SU-DHL-6 (cell line): ENCODE results near the gene CHRNE.
"Not testable (repeated sequence)": the region's sequence is repeated elsewhere in the genome, so short reads cannot be mapped to it uniquely, and the experiment has no call there.

Source experiments
- H2AFZ ChIP-seq: fragments of 200-600 bp; sonication (generic); 2 replicates; pipeline ENCODE4 v1.6.1; 2014; ENCODE audit warnings: low read depth, mild to moderate bottlenecking, moderate library complexity, mixed read lengths, antibody characterized with exemption, low read length; ENCODE audit not compliant: severe bottlenecking
- H3F3A ChIP-seq: fragments of 200-600 bp; shearing (Covaris generic); 2 replicates; pipeline ENCODE4 v1.6.0; 2016; ENCODE audit warnings: antibody characterized with exemption, mild to moderate bottlenecking; ENCODE audit not compliant: insufficient read depth
- H3K27ac ChIP-seq: fragments of 200-600 bp; sonication (generic); 2 replicates; pipeline ENCODE4 v1.5.1; 2016; ENCODE audit warnings: low read depth, mild to moderate bottlenecking, low read length, moderate library complexity, mixed read lengths
- H3K27me3 ChIP-seq: fragments of 200-600 bp; sonication (generic), shearing (Covaris generic); 2 replicates; pipeline ENCODE4 v1.6.0; 2014; ENCODE audit warnings: mild to moderate bottlenecking, low read length
- H3K36me3 ChIP-seq: fragments of 200-600 bp; sonication (generic); 2 replicates; pipeline ENCODE4 v1.6.1; 2014; ENCODE audit warnings: mild to moderate bottlenecking, low read length, mixed read lengths
- H3K4me2 ChIP-seq: fragments of 300-600, 200-600 bp; shearing (Covaris generic), sonication (generic); 2 replicates; pipeline ENCODE4 v1.6.0; 2014; ENCODE audit warnings: low read length, low read depth, mild to moderate bottlenecking; ENCODE audit not compliant: poor library complexity, severe bottlenecking
- H3K4me3 ChIP-seq: fragments of 200-600 bp; sonication (generic); 2 replicates; pipeline ENCODE4 v1.5.1; 2014; ENCODE audit warnings: antibody characterized with exemption, low read length, mild to moderate bottlenecking, mixed read lengths; ENCODE audit not compliant: insufficient read depth, poor library complexity, severe bottlenecking
- H3K79me2 ChIP-seq: fragments of 200-600 bp; sonication (generic); 2 replicates; pipeline ENCODE4 v1.6.1; 2014; ENCODE audit warnings: mild to moderate bottlenecking, low read length, moderate library complexity; ENCODE audit not compliant: insufficient read depth
- H3K9ac ChIP-seq: fragments of 200-600 bp; sonication (generic); 2 replicates; pipeline ENCODE4 v1.7.0; 2014; ENCODE audit warnings: mild to moderate bottlenecking, low read length
- H3K9me2 ChIP-seq: fragments of 200-600 bp; sonication (generic); replicated peaks from 2 replicates; pipeline ENCODE4 v1.6.1; 2014; ENCODE audit warnings: low read length; ENCODE audit not compliant: insufficient read depth
- H3K9me3 ChIP-seq: fragments of 200-600 bp; sonication (generic); 2 replicates; pipeline ENCODE4 v1.6.1; 2014; ENCODE audit warnings: low read length, mixed read lengths; ENCODE audit not compliant: insufficient read depth
- H4K20me1 ChIP-seq: fragments of 200-600 bp; sonication (generic); 2 replicates; pipeline ENCODE4 v1.6.1; 2014; ENCODE audit warnings: low read depth, mild to moderate bottlenecking, antibody characterized with exemption, low read length, moderate library complexity, mixed read lengths
- CTCF ChIP-seq: fragments of 200-600 bp; sonication (generic); IDR thresholded peaks from one replicate; pipeline ENCODE4 v1.5.1; 2017; ENCODE audit warnings: antibody characterized with exemption, mild to moderate bottlenecking, low read length, moderate library complexity; ENCODE audit not compliant: insufficient read depth, poor library complexity, severe bottlenecking
- EZH2phosphoT487 ChIP-seq: fragments of 200-600 bp; sonication (generic), shearing (Covaris generic); conservative IDR thresholded peaks from 2 replicates; pipeline ENCODE4 v1.6.1; 2018; ENCODE audit warnings: mild to moderate bottlenecking, antibody characterized with exemption, low read length, moderate library complexity, mixed read lengths

Gene CHRNE

DNA sequence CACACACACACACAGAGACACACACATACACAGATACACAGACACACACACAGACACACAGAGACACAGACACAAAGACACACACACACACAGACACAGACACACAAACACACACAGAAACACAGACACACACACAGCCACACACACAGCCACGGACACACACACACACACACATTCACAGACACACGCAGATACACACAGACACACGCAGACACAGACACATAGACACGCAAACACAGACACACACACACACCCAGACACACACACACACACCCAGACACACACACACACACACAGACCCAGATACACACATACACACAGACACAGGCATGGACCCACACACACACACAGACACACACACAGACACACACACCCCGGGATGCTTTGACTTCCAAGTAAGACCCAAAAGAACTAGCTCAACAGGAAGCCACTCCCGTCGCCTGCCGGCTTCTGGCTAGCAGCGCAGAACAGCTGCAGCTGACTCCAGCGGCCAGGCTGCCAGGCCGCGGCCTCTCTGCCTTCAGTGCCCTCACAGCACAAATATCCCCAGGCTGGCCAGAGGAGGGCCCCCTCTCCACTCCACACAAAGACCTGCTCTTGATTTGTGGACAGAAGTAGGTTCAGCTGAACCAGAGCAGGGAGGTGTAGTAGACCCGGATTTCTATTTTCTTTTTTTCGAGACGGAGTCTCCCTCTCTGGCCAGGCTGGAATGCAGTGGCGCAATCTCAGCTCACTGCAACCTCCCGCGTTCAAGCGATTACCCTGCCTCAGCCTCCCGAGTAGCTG lies 6.0 kb upstream of the CHRNE start:
- H3F3A ChIP-seq = no peaks in the 10 kb centered on the region
- no peak overlapping the region for H2AFZ ChIP-seq
- H4K20me1 ChIP-seq = no peaks in the 10 kb centered on the region
- no peak overlapping the region for H3K9ac ChIP-seq
- no peaks in the 10 kb centered on the region for H3K9me2 ChIP-seq
- no peaks in the 10 kb centered on the region for H3K79me2 ChIP-seq
- no peak overlapping the region for H3K27ac ChIP-seq
- H3K9me3 ChIP-seq = no peaks in the 10 kb centered on the region
- H3K27me3 ChIP-seq = no peaks in the 10 kb centered on the region
- no peak overlapping the region for H3K4me3 ChIP-seq
- H3K36me3 ChIP-seq = no peaks in the 10 kb centered on the region
- H3K4me2 ChIP-seq = no peak overlapping the region
- TF ChIP-seq EZH2phosphoT487 (no peak), CTCF (peak; percentile 32)

DNA sequence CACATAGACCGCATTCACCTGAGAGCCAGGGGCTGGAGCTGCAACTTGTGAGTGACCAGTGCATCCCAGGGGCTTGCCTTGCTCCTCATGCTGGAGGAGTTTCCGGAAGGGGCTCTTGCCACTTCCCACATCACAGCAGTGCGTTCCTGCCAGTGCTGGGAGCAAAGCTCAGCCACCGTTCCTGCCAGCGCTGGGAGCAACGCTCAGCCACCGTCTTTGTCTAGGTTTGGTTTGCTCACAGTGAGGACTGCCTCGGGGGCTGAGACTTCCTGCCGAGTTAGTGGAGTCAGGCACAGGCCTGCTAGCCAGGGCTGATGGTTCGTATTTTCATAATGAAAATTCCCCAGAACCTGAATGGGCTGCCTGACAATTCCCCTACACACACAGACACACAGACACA lies 5.4 kb upstream of the CHRNE start:
- Histone ChIP-seq H3K4me3 (no peak overlapping the region), H4K20me1 (no peaks in the 10 kb centered on the region), H3K4me2 (no peak overlapping the region), H3K27me3 (no peaks in the 10 kb centered on the region), H3F3A (no peaks in the 10 kb centered on the region), H3K9ac (no peak overlapping the region), H3K79me2 (no peaks in the 10 kb centered on the region), H3K27ac (no peak overlapping the region), H3K9me2 (no peaks in the 10 kb centered on the region), H2AFZ (no peak overlapping the region), H3K36me3 (no peaks in the 10 kb centered on the region), H3K9me3 (no peaks in the 10 kb centered on the region)
- TF ChIP-seq EZH2phosphoT487 (no peak), CTCF (no peak)

DNA sequence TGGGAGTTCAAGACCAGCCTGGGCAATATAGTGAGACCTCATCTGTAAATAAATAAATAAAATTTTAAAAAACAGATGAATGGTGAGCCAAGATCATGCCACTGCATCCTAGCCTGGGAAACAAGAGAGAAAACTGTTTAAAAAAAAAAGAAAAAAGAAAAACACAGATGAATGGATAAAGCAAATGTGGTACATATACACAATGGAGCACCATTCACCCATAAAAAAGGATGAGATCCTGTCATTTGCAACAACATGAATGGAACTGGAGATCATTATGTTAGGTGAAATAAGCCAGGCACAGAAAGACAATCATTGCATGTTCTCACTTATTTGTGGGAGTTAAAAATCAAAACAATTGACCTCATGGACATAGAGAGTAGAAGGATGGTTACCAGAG lies 3.7 kb upstream of the CHRNE start:
- H3K9ac ChIP-seq, H3K79me2 ChIP-seq, H3K27ac ChIP-seq, H3K9me2 ChIP-seq, H3K9me3 ChIP-seq, H3K4me2 ChIP-seq, H3K27me3 ChIP-seq, H2AFZ ChIP-seq, H3F3A ChIP-seq, H4K20me1 ChIP-seq, H3K4me3 ChIP-seq, H3K36me3 ChIP-seq: not testable (repeated sequence)

DNA sequence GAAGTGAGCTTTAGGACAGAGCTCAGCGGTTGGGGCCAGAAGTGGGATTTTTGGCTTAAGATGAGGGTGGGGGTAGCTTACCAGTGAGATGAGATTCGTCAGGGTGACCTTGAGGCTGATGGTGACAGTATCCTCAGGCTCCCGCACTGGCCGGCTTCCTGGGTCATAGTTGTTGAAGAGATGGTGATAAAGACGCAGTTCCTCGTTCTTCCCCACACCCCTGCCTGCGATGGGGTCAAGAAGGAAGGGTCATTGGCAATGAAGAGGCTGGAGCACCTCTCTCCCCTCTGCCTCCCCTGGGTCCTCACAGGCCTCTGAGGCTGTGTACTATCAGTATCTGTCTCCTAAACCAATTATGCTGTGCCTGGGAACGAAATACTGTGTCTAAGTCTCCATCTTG lies 358 bp downstream of the CHRNE start:
- no peak overlapping the region for H3K4me3 ChIP-seq
- H3K27me3 ChIP-seq = no peaks in the 10 kb centered on the region
- no peak overlapping the region for H3K9ac ChIP-seq
- no peak for TF ChIP-seq CTCF
- no peak for TF ChIP-seq EZH2phosphoT487
- no peaks in the 10 kb centered on the region for H3K36me3 ChIP-seq
- H3K27ac ChIP-seq = no peak overlapping the region
- H3K4me2 ChIP-seq = no peak overlapping the region
- no peaks in the 10 kb centered on the region for H4K20me1 ChIP-seq
- no peaks in the 10 kb centered on the region for H3K79me2 ChIP-seq
- no peaks in the 10 kb centered on the region for H3K9me2 ChIP-seq
- no peaks in the 10 kb centered on the region for H3K9me3 ChIP-seq
- no peak overlapping the region for H2AFZ ChIP-seq
- peaks cover 5% of the 10 kb centered on the region; the same call in 1 of the 2 replicates for H3F3A ChIP-seq
